GM06990 (cell line): ENCODE data around the gene PRKG1.

Experiments
- DNase-seq: peaks from one replicate; pipeline ENCODE4 v3.0.0-alpha.2; 2011; ENCODE audit not compliant: insufficient read length; ENCODE audit errors: extremely low read depth
- H3K27me3 ChIP-seq: replicated peaks from 2 replicates; pipeline ENCODE4 v1.6.0; 2011; ENCODE audit warnings: low read length; ENCODE audit not compliant: control insufficient read depth, insufficient read depth
- H3K36me3 ChIP-seq: 2 replicates; pipeline ENCODE4 v1.5.1; 2011; ENCODE audit warnings: low read length; ENCODE audit not compliant: control insufficient read depth, insufficient read depth
- H3K4me3 ChIP-seq: replicated peaks from 2 replicates; pipeline ENCODE4 v1.5.1; 2011; ENCODE audit warnings: low read depth, mild to moderate bottlenecking, control low read depth, low read length
- CTCF ChIP-seq: IDR thresholded peaks from 2 replicates; pipeline ENCODE4 v1.5.1; 2011; ENCODE audit warnings: low read length, control low read depth, mild to moderate bottlenecking, inconsistent platforms; ENCODE audit not compliant: insufficient read depth, poor library complexity, severe bottlenecking

Gene PRKG1

DNA sequence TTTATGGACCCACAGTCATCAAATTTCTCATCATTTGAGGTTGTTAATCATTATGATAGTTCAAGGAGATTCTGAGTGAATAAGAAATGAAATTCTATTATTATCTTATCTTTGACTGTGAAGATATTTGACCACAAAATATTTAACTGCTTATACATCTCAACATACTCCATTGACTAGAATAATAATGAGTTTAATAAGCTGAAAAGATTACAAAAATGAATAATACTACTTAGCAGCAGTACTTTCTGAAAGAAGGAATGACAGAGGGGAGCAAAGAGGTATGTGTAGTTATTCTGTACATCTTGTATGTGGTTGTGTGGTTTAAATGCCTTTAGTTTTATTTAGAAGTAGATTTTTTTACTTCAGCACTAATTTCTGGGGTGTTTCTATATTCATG is 214.2 kb downstream of the PRKG1 start:
- DNase-seq = no peak
- no peak overlapping the region for H3K4me3 ChIP-seq
- no peaks in the 10 kb centered on the region for H3K36me3 ChIP-seq
- no peaks in the 10 kb centered on the region for H3K27me3 ChIP-seq
- TF ChIP-seq CTCF = no peak

GRCh38 chr10:51289519-51289918 is 215.2 kb downstream of the PRKG1 start:
- no peak for DNase-seq
- TF ChIP-seq CTCF = no peak
- Histone ChIP-seq H3K27me3 (no peaks in the 10 kb centered on the region), H3K4me3 (no peak overlapping the region), H3K36me3 (no peaks in the 10 kb centered on the region)

GRCh38 chr10:51291961-51292360 is 217.7 kb downstream of the PRKG1 start:
- no peak for TF ChIP-seq CTCF
- Histone ChIP-seq H3K27me3 (no peaks in the 10 kb centered on the region), H3K4me3 (no peak overlapping the region), H3K36me3 (no peaks in the 10 kb centered on the region)
- DNase-seq = no peak

GRCh38 chr10:51297438-51297837 is 223.2 kb downstream of the PRKG1 start:
- Histone ChIP-seq H3K27me3 (no peaks in the 10 kb centered on the region), H3K36me3 (no peaks in the 10 kb centered on the region), H3K4me3 (no peak overlapping the region)
- DNase-seq = no peak
- TF ChIP-seq CTCF = no peak

DNA sequence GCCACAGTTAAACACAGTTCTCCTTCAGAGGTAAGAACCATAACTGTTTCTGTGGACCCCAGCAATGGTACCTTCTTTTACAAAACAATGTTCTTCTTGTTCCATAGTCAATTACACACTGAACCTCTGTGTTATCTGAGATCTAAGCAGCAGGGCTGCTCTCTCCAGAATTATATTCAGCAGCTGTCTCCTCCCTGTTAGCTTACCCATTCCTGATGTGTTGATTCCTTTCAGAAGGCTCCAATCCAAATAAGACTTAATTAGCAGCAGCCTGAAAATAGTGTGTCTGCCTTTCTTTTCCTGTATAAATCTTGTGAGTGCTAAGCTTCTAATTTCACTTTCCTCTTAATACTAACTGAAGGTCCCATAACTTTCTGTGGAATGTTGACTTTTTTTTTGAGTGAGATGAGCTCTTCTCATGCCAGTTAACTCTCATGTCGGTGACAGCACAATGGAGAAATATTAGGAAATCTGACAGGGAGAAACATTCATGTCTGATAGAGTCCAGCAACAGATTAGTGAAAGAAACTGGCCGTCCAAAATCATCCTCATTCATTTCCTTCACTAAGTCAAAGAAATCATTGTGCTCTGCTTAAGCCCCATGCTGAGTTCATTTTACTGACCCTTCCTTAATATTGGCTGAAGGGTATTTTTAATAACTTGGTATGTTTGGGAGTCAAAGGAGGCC is 226.5 kb downstream of the PRKG1 start:
- TF ChIP-seq CTCF = no peak
- Histone ChIP-seq H3K4me3 (no peak overlapping the region), H3K36me3 (no peaks in the 10 kb centered on the region), H3K27me3 (no peaks in the 10 kb centered on the region)
- no peak for DNase-seq

GRCh38 chr10:51301644-51302043 is 227.4 kb downstream of the PRKG1 start:
- H3K27me3 ChIP-seq = no peaks in the 10 kb centered on the region
- no peak for TF ChIP-seq CTCF
- H3K4me3 ChIP-seq = no peak overlapping the region
- no peaks in the 10 kb centered on the region for H3K36me3 ChIP-seq
- DNase-seq = no peak
